HepG2 (cell line): Measurements from ENCODE around the gene HYDIN. TPM values are rescaled to one million over a fixed set of nuclear protein-coding genes. Genes with fewer than 3 reads are reported as not detected.

Experiments
- ATAC-seq: fragments of 200-7000 bp; cut with Tn5 transposase; 3 replicates; pipeline ENCODE4 v1.9.1; 2020; ENCODE audit warnings: mild to moderate bottlenecking, moderate library complexity
- BruUV-seq: library from RNA; stranded (reverse); fragments of 400-500 nt; replicated peaks from 2 replicates; lab custom pipeline; 2021; lab: Mats Ljungman, UMichigan
- CTCF ChIA-PET: fragments of 300-600 bp; formaldehyde crosslinking; extraction: SDS; loops from one replicate; lab custom pipeline; 2021; ENCODE audit warnings: low total read pairs, inconsistent platforms, low intra/inter-chr PET ratio; lab: Yijun Ruan, JAX
- POLR2A ChIA-PET: fragments of 350-600 bp; sonication (Branson Sonifier 250); formaldehyde crosslinking; loops from one replicate; lab custom pipeline; 2020; ENCODE audit warnings: antibody characterized with exemption, inconsistent platforms; lab: Yijun Ruan, JAX
- DNase-seq: peaks from one replicate; pipeline ENCODE4 v3.0.0-alpha.2; 2015; ENCODE audit warnings: low spot score
- FAIRE-seq: peaks from 3 replicates; lab custom pipeline; 2011; peaks lifted over from hg19 to GRCh38; lab: Jason Lieb, UNC
- H2AFZ ChIP-seq: one replicate; pipeline ENCODE4 v1.6.1; 2011; ENCODE audit warnings: low read length, inconsistent platforms
- H3K27ac ChIP-seq: fragments of 300-600 bp; 3 replicates; pipeline ENCODE4 v1.8.0; 2011; ENCODE audit warnings: mixed run types, mild to moderate bottlenecking, mixed read lengths, low read length, inconsistent platforms; ENCODE audit not compliant: insufficient read depth; ENCODE audit errors: extremely low read length
- H3K27me3 ChIP-seq, 2 experiments: fragments of 200-600 bp in 1 of 2; 2 replicates in 1 of 2; 3 replicates in 1 of 2; pipeline versions ENCODE4 v1.6.0 to v1.8.0; 2011; ENCODE audit warnings: low read length in 2 of 2, mild to moderate bottlenecking in 2 of 2, moderate library complexity in 2 of 2, inconsistent platforms in 1 of 2; ENCODE audit not compliant: insufficient read depth in 2 of 2, control insufficient read depth in 1 of 2
- H3K36me3 ChIP-seq, 2 experiments: fragments of 200-600 bp in 1 of 2; replicated peaks in 1 of 2; 2 replicates in 1 of 2; 3 replicates in 1 of 2; pipeline versions ENCODE4 v1.5.1 to v1.8.0; 2011; ENCODE audit warnings: low read length in 2 of 2, inconsistent platforms in 1 of 2; ENCODE audit not compliant: insufficient read depth in 2 of 2, control insufficient read depth in 1 of 2
- H3K4me1 ChIP-seq: 2 replicates; pipeline ENCODE4 v1.5.1; 2012; ENCODE audit warnings: low read length, inconsistent platforms; ENCODE audit not compliant: insufficient read depth
- H3K4me2 ChIP-seq: 2 replicates; pipeline ENCODE4 v1.6.0; 2011; ENCODE audit warnings: low read depth, low read length, inconsistent platforms
- H3K4me3 ChIP-seq, 3 experiments: fragments of 200-600 bp in 1 of 3; sonication (generic), shearing (Covaris generic) in 1 of 3; replicated peaks in 1 of 3; 2 replicates each; pipeline ENCODE4 v1.5.1; 2011 to 2016; ENCODE audit warnings: low read length in 3 of 3, inconsistent platforms in 2 of 3, low read depth in 2 of 3, mild to moderate bottlenecking in 2 of 3, control low read depth in 1 of 3, mixed read lengths in 1 of 3; ENCODE audit not compliant: insufficient read depth in 1 of 3
- H3K79me2 ChIP-seq: one replicate; pipeline ENCODE4 v1.6.1; 2011; ENCODE audit warnings: low read length, inconsistent platforms; ENCODE audit not compliant: insufficient read depth
- H3K9ac ChIP-seq: 2 replicates; pipeline ENCODE4 v1.6.0; 2011; ENCODE audit warnings: mild to moderate bottlenecking, low read depth, low read length, inconsistent platforms; ENCODE audit not compliant: insufficient read depth
- H3K9me3 ChIP-seq: 2 replicates; pipeline ENCODE4 v1.5.1; 2012; ENCODE audit warnings: mild to moderate bottlenecking, low read length
- H4K20me1 ChIP-seq: 2 replicates; pipeline ENCODE4 v1.6.0; 2011; ENCODE audit warnings: inconsistent platforms, mild to moderate bottlenecking, low read length, moderate library complexity; ENCODE audit not compliant: insufficient read depth
- MTA3 ChIP-seq: sonication (generic); formaldehyde crosslinking; IDR thresholded peaks from 2 replicates; pipeline ENCODE4 v1.4.0; 2020; ENCODE audit warnings: missing genetic modification reagents
- RCOR2 ChIP-seq: IDR thresholded peaks from 2 replicates; pipeline ENCODE4 v1.6.1; 2016; ENCODE audit warnings: missing biosample characterization, missing genetic modification reagents
- RFX3 ChIP-seq: IDR thresholded peaks from 2 replicates; pipeline ENCODE4 v1.6.1; 2016; ENCODE audit warnings: missing biosample characterization, missing genetic modification reagents
- SP140L ChIP-seq: sonication (generic); formaldehyde crosslinking; IDR thresholded peaks from 2 replicates; pipeline ENCODE4 v1.4.0; 2020; ENCODE audit warnings: missing genetic modification reagents, borderline replicate concordance
- STAG1 ChIP-seq: sonication (generic); formaldehyde crosslinking; IDR thresholded peaks from 2 replicates; pipeline ENCODE4 v1.4.0; 2020; ENCODE audit warnings: missing genetic modification reagents
- ZNF552 ChIP-seq: sonication (generic); formaldehyde crosslinking; IDR thresholded peaks from 2 replicates; pipeline ENCODE4 v1.9.0; 2022; ENCODE audit warnings: missing genetic modification reagents, mild to moderate bottlenecking, borderline replicate concordance
- ZNF670 ChIP-seq: sonication (generic); formaldehyde crosslinking; IDR thresholded peaks from 2 replicates; pipeline ENCODE4 v1.8.0; 2022; ENCODE audit warnings: mild to moderate bottlenecking, missing genetic modification reagents, borderline replicate concordance
- WGBS: methylation state at CpG from one replicate; pipeline ENCODE4 v1.1.6; 2017; ENCODE audit warnings: low lambda C conversion rate; 5-methylcytosine and 5-hydroxymethylcytosine counted together
- in situ Hi-C: cut with HindIII; loops from 2 replicates; pipeline ENCODE4 v1.10.0; 2017; ENCODE audit warnings: low pct_unique_long_range_greater_than_20kb; ENCODE audit not compliant: extremely low pct_ligation_motif_present
- intact Hi-C: fragments of 100-400 bp; cut with micrococcal nuclease; formaldehyde crosslinking; loops from one replicate; pipeline ENCODE4 v1.10.0; 2022; ENCODE audit not compliant: unreplicated experiment
- polyA plus RNA-seq, 8 experiments: library from polyadenylated mRNA; depleted of rRNA in 3 of 8; stranded (reverse) in 7 of 8; unstranded in 1 of 8; fragments of >200 nt; fragmentation: Illumina TruSeq in 4 of 8; extraction: Trizol in 4 of 8; gene quantifications; 2 replicates each; pipeline versions ENCODE4 v1.2.1 to v1.2.3, GENCODE V29; 2011 to 2016; ENCODE audit warnings: low read depth in 4 of 8, missing spikeins in 1 of 8, mixed read lengths in 1 of 8; ENCODE audit not compliant: insufficient read depth in 1 of 8
- total RNA-seq, 5 experiments: library from RNA; depleted of rRNA; stranded (reverse); fragments of >200 nt; fragmentation: Illumina TruSeq; extraction: Trizol; gene quantifications; 2 replicates each; pipeline ENCODE4 v1.2.3, GENCODE V29; 2016; ENCODE audit warnings: low read depth in 1 of 5
- TF ChIP-seq, protein P1 (sequence below): sonication (generic); formaldehyde crosslinking; IDR thresholded peaks from 2 replicates; pipeline ENCODE4 v1.5.0; 2020; ENCODE audit warnings: missing genetic modification reagents
- TF ChIP-seq, protein P2 (sequence below): IDR thresholded peaks from 2 replicates; pipeline ENCODE4 v1.6.1; 2016; ENCODE audit warnings: low read depth, control low read depth
- TF ChIP-seq, protein P3 (sequence below): sonication (generic); formaldehyde crosslinking; IDR thresholded peaks from 2 replicates; pipeline ENCODE4 v1.5.1; 2020; ENCODE audit warnings: mild to moderate bottlenecking, missing genetic modification reagents

HYDIN gene
- total and polyA plus RNA-seq, 2 of the 13 experiments (the other 11 are each of a cell fraction or from before 2014, with no cell fraction given), result not detected

DNA sequence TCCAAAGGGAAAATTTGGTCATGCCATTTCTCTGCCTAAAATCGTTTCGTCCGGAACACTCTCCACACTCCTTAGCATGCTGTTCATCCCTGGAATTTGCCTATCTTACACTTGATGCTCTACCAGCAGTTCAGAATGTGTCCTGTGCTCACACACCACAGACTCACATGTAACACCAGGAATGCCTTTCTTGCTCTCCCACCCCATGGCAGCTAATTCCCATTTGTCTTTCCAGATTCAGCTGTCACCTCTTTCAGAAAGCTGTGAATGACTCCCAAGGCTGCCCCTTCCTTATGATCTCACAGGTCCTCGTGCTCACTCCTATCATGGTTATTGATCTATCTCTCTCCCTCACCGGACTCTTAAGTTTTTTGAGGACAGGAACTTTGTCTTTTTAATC, 38.1 kb downstream of the HYDIN start:
- Histone ChIP-seq H3K36me3 (no peaks in the 10 kb centered on the region), H4K20me1 (no peaks in the 10 kb centered on the region), H3K4me1 (no peaks in the 10 kb centered on the region), H3K4me3 (no peak overlapping the region), H2AFZ (no peak overlapping the region), H3K27me3 (0 out of 5 replicates have a peak, but pooled peaks cover 0 to 2% of the 10 kb centered on the region in 2 experiments), H3K9me3 (no peaks in the 10 kb centered on the region), H3K27ac (no peak overlapping the region), H3K9ac (no peak overlapping the region), H3K4me2 (no peak overlapping the region), H3K79me2 (no peaks in the 10 kb centered on the region)
- FAIRE-seq (no peak), ATAC-seq (no peak), DNase-seq (no peak)
- no TSS peak for BruUV-seq
- in situ Hi-C loops (no loop called here), intact Hi-C loops (no loop called here)
- ChIA-PET POLR2A (no interaction called here), CTCF (no interaction called here)
- no peak for TF ChIP-seq ZNF552
- no peak for TF ChIP-seq STAG1 (CRISPR knock-in tag)
- TF ChIP-seq, protein P1, sequence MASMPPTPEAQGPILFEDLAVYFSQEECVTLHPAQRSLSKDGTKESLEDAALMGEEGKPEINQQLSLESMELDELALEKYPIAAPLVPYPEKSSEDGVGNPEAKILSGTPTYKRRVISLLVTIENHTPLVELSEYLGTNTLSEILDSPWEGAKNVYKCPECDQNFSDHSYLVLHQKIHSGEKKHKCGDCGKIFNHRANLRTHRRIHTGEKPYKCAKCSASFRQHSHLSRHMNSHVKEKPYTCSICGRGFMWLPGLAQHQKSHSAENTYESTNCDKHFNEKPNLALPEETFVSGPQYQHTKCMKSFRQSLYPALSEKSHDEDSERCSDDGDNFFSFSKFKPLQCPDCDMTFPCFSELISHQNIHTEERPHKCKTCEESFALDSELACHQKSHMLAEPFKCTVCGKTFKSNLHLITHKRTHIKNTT (CRISPR knock-in tag), result no peak
- TF ChIP-seq RFX3 (CRISPR knock-in tag), result no peak
- TF ChIP-seq RCOR2 (CRISPR knock-in tag), result no peak
- no peak for TF ChIP-seq SP140L (CRISPR knock-in tag)
- no peak for TF ChIP-seq ZNF670 (CRISPR knock-in tag)
- TF ChIP-seq, protein P2, sequence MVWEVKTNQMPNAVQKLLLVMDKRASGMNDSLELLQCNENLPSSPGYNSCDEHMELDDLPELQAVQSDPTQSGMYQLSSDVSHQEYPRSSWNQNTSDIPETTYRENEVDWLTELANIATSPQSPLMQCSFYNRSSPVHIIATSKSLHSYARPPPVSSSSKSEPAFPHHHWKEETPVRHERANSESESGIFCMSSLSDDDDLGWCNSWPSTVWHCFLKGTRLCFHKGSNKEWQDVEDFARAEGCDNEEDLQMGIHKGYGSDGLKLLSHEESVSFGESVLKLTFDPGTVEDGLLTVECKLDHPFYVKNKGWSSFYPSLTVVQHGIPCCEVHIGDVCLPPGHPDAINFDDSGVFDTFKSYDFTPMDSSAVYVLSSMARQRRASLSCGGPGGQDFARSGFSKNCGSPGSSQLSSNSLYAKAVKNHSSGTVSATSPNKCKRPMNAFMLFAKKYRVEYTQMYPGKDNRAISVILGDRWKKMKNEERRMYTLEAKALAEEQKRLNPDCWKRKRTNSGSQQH, result no peak
- no peak for TF ChIP-seq MTA3 (CRISPR knock-in tag)
- TF ChIP-seq, protein P3, sequence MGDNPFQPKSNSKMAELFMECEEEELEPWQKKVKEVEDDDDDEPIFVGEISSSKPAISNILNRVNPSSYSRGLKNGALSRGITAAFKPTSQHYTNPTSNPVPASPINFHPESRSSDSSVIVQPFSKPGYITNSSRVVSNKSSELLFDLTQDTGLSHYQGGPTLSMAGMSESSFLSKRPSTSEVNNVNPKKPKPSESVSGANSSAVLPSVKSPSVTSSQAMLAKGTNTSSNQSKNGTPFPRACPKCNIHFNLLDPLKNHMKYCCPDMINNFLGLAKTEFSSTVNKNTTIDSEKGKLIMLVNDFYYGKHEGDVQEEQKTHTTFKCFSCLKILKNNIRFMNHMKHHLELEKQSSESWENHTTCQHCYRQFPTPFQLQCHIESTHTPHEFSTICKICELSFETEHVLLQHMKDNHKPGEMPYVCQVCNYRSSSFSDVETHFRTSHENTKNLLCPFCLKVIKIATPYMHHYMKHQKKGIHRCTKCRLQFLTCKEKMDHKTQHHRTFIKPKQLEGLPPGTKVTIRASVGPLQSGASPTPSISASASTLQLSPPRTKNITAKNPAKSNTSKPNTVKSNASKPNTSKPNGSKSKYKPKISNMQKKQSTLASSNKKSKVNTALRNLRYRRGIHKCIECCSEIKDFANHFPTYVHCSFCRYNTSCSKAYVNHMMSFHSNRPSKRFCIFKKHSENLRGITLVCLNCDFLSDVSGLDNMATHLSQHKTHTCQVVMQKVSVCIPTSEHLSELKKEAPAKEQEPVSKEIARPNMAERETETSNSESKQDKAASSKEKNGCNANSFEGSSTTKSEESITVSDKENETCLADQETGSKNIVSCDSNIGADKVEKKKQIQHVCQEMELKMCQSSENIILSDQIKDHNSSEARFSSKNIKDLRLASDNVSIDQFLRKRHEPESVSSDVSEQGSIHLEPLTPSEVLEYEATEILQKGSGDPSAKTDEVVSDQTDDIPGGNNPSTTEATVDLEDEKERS (CRISPR knock-in tag), result no peak
- WGBS, result 23% methylated on average over 5 of the region's 5 CpGs
